Tibial nerve (tissue), 3 donors: ENCODE results near the gene MPC2.

ENCODE experiments used
- POLR2A ChIP-seq, 2 donors: fragments of 450-650 bp; IDR thresholded peaks; one replicate each; pipeline ENCODE4 v1.6.1; 2017; ENCODE audit warnings: antibody characterized with exemption in 2 of 2, mild to moderate bottlenecking in 2 of 2, moderate library complexity in 2 of 2
- TF ChIP-seq, protein P1 (sequence below), 5 experiments: fragments of 200-600 bp in 3 of 5; fragments of 450-650 bp in 2 of 5; sonication (generic) in 3 of 5; IDR thresholded peaks; one replicate each; pipeline ENCODE4 v1.5.1; 2016 to 2019; ENCODE audit warnings: antibody characterized with exemption in 5 of 5, mild to moderate bottlenecking in 3 of 5, moderate library complexity in 2 of 5

DNA sequence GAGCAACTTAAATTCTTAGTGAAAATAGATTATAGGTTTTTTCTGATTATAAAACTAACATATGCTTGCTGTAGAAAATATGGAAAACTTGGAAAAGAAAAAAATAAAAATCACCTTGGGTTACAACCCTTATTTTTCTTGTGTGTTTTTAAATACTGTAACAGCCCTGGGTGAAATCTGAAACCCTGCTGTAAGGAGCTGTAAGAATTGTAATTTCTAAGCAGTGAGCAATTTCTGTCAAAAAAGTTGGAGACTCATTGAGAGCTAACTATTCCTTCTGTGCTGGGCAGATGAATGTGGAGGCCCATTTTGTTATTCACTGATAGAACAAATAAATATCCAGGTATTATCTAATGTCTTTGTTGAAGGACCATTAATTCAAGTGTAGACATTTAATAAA lies 65.5 kb downstream of the MPC2 start:
- TF ChIP-seq, protein P1, sequence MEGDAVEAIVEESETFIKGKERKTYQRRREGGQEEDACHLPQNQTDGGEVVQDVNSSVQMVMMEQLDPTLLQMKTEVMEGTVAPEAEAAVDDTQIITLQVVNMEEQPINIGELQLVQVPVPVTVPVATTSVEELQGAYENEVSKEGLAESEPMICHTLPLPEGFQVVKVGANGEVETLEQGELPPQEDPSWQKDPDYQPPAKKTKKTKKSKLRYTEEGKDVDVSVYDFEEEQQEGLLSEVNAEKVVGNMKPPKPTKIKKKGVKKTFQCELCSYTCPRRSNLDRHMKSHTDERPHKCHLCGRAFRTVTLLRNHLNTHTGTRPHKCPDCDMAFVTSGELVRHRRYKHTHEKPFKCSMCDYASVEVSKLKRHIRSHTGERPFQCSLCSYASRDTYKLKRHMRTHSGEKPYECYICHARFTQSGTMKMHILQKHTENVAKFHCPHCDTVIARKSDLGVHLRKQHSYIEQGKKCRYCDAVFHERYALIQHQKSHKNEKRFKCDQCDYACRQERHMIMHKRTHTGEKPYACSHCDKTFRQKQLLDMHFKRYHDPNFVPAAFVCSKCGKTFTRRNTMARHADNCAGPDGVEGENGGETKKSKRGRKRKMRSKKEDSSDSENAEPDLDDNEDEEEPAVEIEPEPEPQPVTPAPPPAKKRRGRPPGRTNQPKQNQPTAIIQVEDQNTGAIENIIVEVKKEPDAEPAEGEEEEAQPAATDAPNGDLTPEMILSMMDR (IDR thresholded peaks at IDR 0.05), result no peak
- TF ChIP-seq POLR2A (IDR thresholded peaks at IDR 0.05), result no peak
